Ovary (tissue), 9 donors: Measurements from ENCODE around the gene SLC41A1. TPM values are rescaled to one million over a fixed set of nuclear protein-coding genes. Genes with fewer than 3 reads are reported as not detected.

Experiments
- DNase-seq, 5 donors: peaks; one replicate each; pipeline ENCODE4 v3.0.0-alpha.2; 2019 to 2020
- H3K27ac ChIP-seq, 2 donors: fragments of 200-600 bp; one replicate each; pipeline versions ENCODE4 v1.5.1 to v1.8.0; 2019 to 2022
- H3K27me3 ChIP-seq: fragments of 200-600 bp; one replicate; pipeline ENCODE4 v1.8.0; 2022
- H3K36me3 ChIP-seq: fragments of 200-600 bp; sonication (generic); one replicate; pipeline ENCODE4 v1.5.1; 2019
- H3K4me1 ChIP-seq: one replicate; pipeline ENCODE4 v1.8.1; 2013; ENCODE audit warnings: mild to moderate bottlenecking, moderate library complexity; ENCODE audit not compliant: insufficient read depth
- H3K4me3 ChIP-seq: fragments of 200-600 bp; sonication (generic); one replicate; pipeline ENCODE4 v1.5.1; 2017
- H3K9me3 ChIP-seq, 2 donors: fragments of 200-600 bp in 1 of 2; sonication (generic) in 1 of 2; one replicate each; pipeline versions ENCODE4 v1.5.1 to v1.8.1; 2013 to 2019; ENCODE audit warnings: mild to moderate bottlenecking in 1 of 2, moderate library complexity in 1 of 2
- CTCF ChIP-seq, 3 donors: fragments of 450-650 bp in 2 of 3; fragments of 200-600 bp in 1 of 3; IDR thresholded peaks; one replicate each; pipeline versions ENCODE4 v1.5.1 to v1.8.0; 2016 to 2022; ENCODE audit warnings: antibody characterized with exemption in 3 of 3, mild to moderate bottlenecking in 1 of 3
- EP300 ChIP-seq: sonication (generic); formaldehyde crosslinking; IDR thresholded peaks from one replicate; pipeline ENCODE4 v1.6.1; 2017; ENCODE audit warnings: antibody characterized with exemption
- POLR2A ChIP-seq: fragments of 450-650 bp; IDR thresholded peaks from one replicate; pipeline ENCODE4 v1.6.1; 2017; ENCODE audit warnings: antibody characterized with exemption, mild to moderate bottlenecking, moderate library complexity
- WGBS, 3 donors: extraction: QIAGEN DNeasy Blood & Tissue Kit in 1 of 3; methylation state at CpG; one replicate each; pipeline versions ENCODE4 v1.1.5 to v1.1.7; 2013 to 2017; 5-methylcytosine and 5-hydroxymethylcytosine counted together
- intact Hi-C, 4 donors: fragments of 100-400 bp; cut with DNase I; formaldehyde crosslinking; loops; one replicate each; pipeline versions ENCODE4 v1.11.0 to v1.15.1; 2022 to 2023
- polyA plus RNA-seq, 2 donors: library from polyadenylated mRNA; stranded (reverse); fragments of 200-250 nt in 1 of 2; fragments of 350-450 nt in 1 of 2; fragmentation: Illumina TruSeq in 1 of 2; extraction: RNeasy Lipid Tissue Mini Kit (QIAGEN cat#74804) in 1 of 2; gene quantifications; one replicate each; pipeline ENCODE4 v1.2.3, GENCODE V29; 2013 to 2014
- total RNA-seq, 7 donors: library from RNA; depleted of rRNA in 2 of 7; stranded (reverse); fragments of >200 nt in 2 of 7; fragmentation: NEBNext Ultra II Directional in 3 of 7; extraction: Animal tissue kit (Norgen Biotek cat#: 25700) in 3 of 7; gene quantifications; one replicate each; pipeline versions ENCODE4 v1.1.0 to v1.2.4, GENCODE V29; 2016 to 2023
- donor health status: DM: no; HTN: no; CAD: no; lungs with moderate emphysema.
- donor health status: DM: no; HTN: no; CAD: no.
- donor health status: Bipolar disorder and iron deficiency.
- donor health status: DM: yes; HTN: yes; CAD: no.
- donor health status: DM: no; HTN: no; CAD: no.
- donor health status: DM: yes; HTN: yes; CAD: no.

SLC41A1 gene
- total and polyA plus RNA-seq, 9 donors, result 12.5 to 75.9 (median 33.5) TPM

- TF ChIP-seq EP300 (no peak), POLR2A (no peak), CTCF (IDR thresholded peaks at IDR 0.05) (no peak)
- intact Hi-C loops, result no loop called here
- Histone ChIP-seq H3K4me3 (no peak overlapping the region), H3K36me3 (no peaks in the 10 kb centered on the region), H3K4me1 (peaks cover 6% of the 10 kb centered on the region), H3K27ac (no peak overlapping the region), H3K27me3 (no peaks in the 10 kb centered on the region), H3K9me3 (no peaks in the 10 kb centered on the region)
- WGBS, 3 donors, result 90 to 94% (median 92%) methylated on average over 4 of the region's 4 CpGs
- DNase-seq, result no peak
Observed at GRCh38 chr1:205770618-205771017, 42.4 kb downstream of the SLC41A1 start.

GRCh38 chr1:205769641-205770365, 43.2 kb downstream of the SLC41A1 start:
- Histone ChIP-seq H3K27me3 (no peaks in the 10 kb centered on the region), H3K4me1 (peaks cover 6% of the 10 kb centered on the region), H3K27ac (no peak overlapping the region), H3K9me3 (no peaks in the 10 kb centered on the region), H3K4me3 (no peak overlapping the region), H3K36me3 (no peaks in the 10 kb centered on the region)
- intact Hi-C loops, result no loop called here
- TF ChIP-seq EP300 (no peak), CTCF (IDR thresholded peaks at IDR 0.05) (no peak), POLR2A (no peak)
- 18 to 39% (median 19%) methylated on average over 8 of the region's 8 CpGs for WGBS, 3 donors
- DNase-seq, result no peak

GRCh38 chr1:205767248-205767647, 45.8 kb downstream of the SLC41A1 start:
- no peak overlapping the region for H3K27ac ChIP-seq
- no peaks in the 10 kb centered on the region for H3K36me3 ChIP-seq
- intact Hi-C loops, result no loop called here
- 61 to 79% (median 63%) methylated on average over 3 of the region's 3 CpGs for WGBS, 3 donors
- DNase-seq, result no peak
- H3K4me1 ChIP-seq, result peaks cover 6% of the 10 kb centered on the region
- no peaks in the 10 kb centered on the region for H3K27me3 ChIP-seq
- no peak overlapping the region for H3K4me3 ChIP-seq
- no peaks in the 10 kb centered on the region for H3K9me3 ChIP-seq
- TF ChIP-seq POLR2A (no peak), CTCF (IDR thresholded peaks at IDR 0.05) (no peak), EP300 (no peak)

- Histone ChIP-seq H3K36me3 (no peaks in the 10 kb centered on the region), H3K9me3 (no peaks in the 10 kb centered on the region), H3K27me3 (no peaks in the 10 kb centered on the region), H3K4me3 (no peak overlapping the region), H3K4me1 (peaks cover 6% of the 10 kb centered on the region), H3K27ac (no peak overlapping the region)
- no peak for TF ChIP-seq EP300
- TF ChIP-seq POLR2A, result no peak
- TF ChIP-seq CTCF (IDR thresholded peaks at IDR 0.05), result no peak
- WGBS, 3 donors, result 63 to 98% (median 94%) methylated on average over 3 of the region's 3 CpGs
- intact Hi-C loops, result no loop called here
- DNase-seq, result no peak
Observed at GRCh38 chr1:205766570-205766969, 46.4 kb downstream of the SLC41A1 start.
